ENCODE data around the gene CORO2B. TPM values are rescaled to one million over a fixed set of nuclear protein-coding genes. Genes with fewer than 3 reads are reported as not detected.

CORO2B gene
- polyA plus RNA-seq, 3 donors, result 0.03 TPM; not detected in 2

- Histone ChIP-seq H3K4me1 (ENCODE audit: control insufficient read depth in 1 of 2, insufficient read depth in 2 of 2, low read length in 2 of 2) (peaks cover 5 to 13% of the 10 kb centered on the region in 2 donors), H3K36me3 (replicated peaks in 1 of 2; ENCODE audit: control insufficient read depth in 1 of 2, insufficient read depth in 2 of 2, low read length in 2 of 2) (no peaks in the 10 kb centered on the region), H3K27ac (ENCODE audit: low read depth in 1 of 2, low read length in 2 of 2) (no peak overlapping the region), H2AFZ (ENCODE audit: insufficient read depth, low read depth, low read length, poor library complexity, severe bottlenecking) (no peak overlapping the region), H3K4me3 (replicated peaks in 1 of 3; ENCODE audit: low read depth in 2 of 3, low read length in 3 of 3) (no peak overlapping the region), H3K9ac (ENCODE audit: insufficient read depth, low read length, poor library complexity, severe bottlenecking) (no peak overlapping the region), H3K4me2 (replicated peaks; ENCODE audit: extremely low read depth, low read length, poor library complexity, severe bottlenecking) (no peak overlapping the region), H4K20me1 (ENCODE audit: insufficient read depth, low read length) (no peaks in the 10 kb centered on the region), H3K27me3 (ENCODE audit: control insufficient read depth in 2 of 2, insufficient read depth in 2 of 2, low read length in 2 of 2) (no peaks in the 10 kb centered on the region), H3K79me2 (ENCODE audit: insufficient read depth, low read length) (no peaks in the 10 kb centered on the region), H3K9me3 (replicated peaks in 1 of 2; ENCODE audit: control insufficient read depth in 1 of 2, insufficient read depth in 1 of 2, low read length in 2 of 2) (no peaks in the 10 kb centered on the region)
- Mint-ChIP-seq H3K4me3 (no peak overlapping the region), H3K27ac (no peak overlapping the region), H3K4me1 (peaks cover 17% of the 10 kb centered on the region), H3K36me3 (no peaks in the 10 kb centered on the region), H3K9me3 (no peaks in the 10 kb centered on the region), H3K27me3 (ENCODE audit: low read depth in 3 of 3) (peaks cover 2 to 3% (median 2%) of the 10 kb centered on the region in 3 donors)
- DNase-seq, result no peak
- intact Hi-C loops (cut with micrococcal nuclease), result no loop called here
- 60% methylated on average over 1 of the region's 11 CpGs for WGBS (ENCODE audit: insufficient coverage)
- TF ChIP-seq CTCF (IDR thresholded peaks at IDR 0.05), result no peak
Measured at GRCh38 chr15:68765602-68766368, 187.0 kb downstream of the CORO2B start.

DNA sequence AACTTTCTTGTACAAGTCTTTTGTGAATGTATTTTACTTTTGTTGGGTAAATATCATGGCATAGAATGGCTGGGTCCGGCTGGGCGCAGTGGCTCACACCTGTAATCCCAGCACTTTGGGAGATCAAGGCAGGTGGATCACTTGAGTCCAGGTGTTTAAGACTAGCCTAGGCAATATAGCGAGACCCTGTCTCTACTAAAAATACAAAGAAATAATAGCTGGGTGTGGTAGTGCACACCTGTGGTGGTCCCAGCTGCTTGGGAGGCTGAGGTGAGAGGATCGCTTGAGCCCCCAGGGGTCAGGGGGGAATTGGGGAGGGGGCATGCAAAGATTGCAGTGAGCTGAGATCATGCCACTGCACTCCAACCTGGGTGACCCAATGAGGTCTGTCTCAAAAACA lies 189.0 kb downstream of the CORO2B start:
- Mint-ChIP-seq H3K36me3 (peaks cover 0 to 2% of the 10 kb centered on the region in 2 donors), H3K4me1 (peaks cover 26% of the 10 kb centered on the region), H3K27me3 (ENCODE audit: low read depth in 3 of 3) (peaks cover 0 to 2% (median 1%) of the 10 kb centered on the region in 3 donors), H3K9me3 (peaks cover 0 to 1% (median 0%) of the 10 kb centered on the region in 7 donors), H3K4me3 (no peak overlapping the region), H3K27ac (no peak overlapping the region)
- no peak for DNase-seq
- Histone ChIP-seq H3K4me1 (ENCODE audit: control insufficient read depth in 1 of 2, insufficient read depth in 2 of 2, low read length in 2 of 2) (peaks cover 5 to 13% of the 10 kb centered on the region in 2 donors), H4K20me1 (ENCODE audit: insufficient read depth, low read length) (no peaks in the 10 kb centered on the region), H3K9me3 (replicated peaks in 1 of 2; ENCODE audit: control insufficient read depth in 1 of 2, insufficient read depth in 1 of 2, low read length in 2 of 2) (no peaks in the 10 kb centered on the region), H2AFZ (ENCODE audit: insufficient read depth, low read depth, low read length, poor library complexity, severe bottlenecking) (no peak overlapping the region), H3K79me2 (ENCODE audit: insufficient read depth, low read length) (no peaks in the 10 kb centered on the region), H3K4me2 (replicated peaks; ENCODE audit: extremely low read depth, low read length, poor library complexity, severe bottlenecking) (no peak overlapping the region), H3K27me3 (ENCODE audit: control insufficient read depth in 2 of 2, insufficient read depth in 2 of 2, low read length in 2 of 2) (no peaks in the 10 kb centered on the region), H3K4me3 (replicated peaks in 1 of 3; ENCODE audit: low read depth in 2 of 3, low read length in 3 of 3) (no peak overlapping the region), H3K27ac (ENCODE audit: low read depth in 1 of 2, low read length in 2 of 2) (no peak overlapping the region), H3K9ac (ENCODE audit: insufficient read depth, low read length, poor library complexity, severe bottlenecking) (no peak overlapping the region), H3K36me3 (replicated peaks in 1 of 2; ENCODE audit: control insufficient read depth in 1 of 2, insufficient read depth in 2 of 2, low read length in 2 of 2) (no peaks in the 10 kb centered on the region)
- intact Hi-C loops (cut with micrococcal nuclease), result no loop called here
- WGBS (ENCODE audit: insufficient coverage), result 42% methylated on average over 2 of the region's 4 CpGs
- no peak for TF ChIP-seq CTCF (IDR thresholded peaks at IDR 0.05)

All from CD14-positive monocyte (primary cell).